ENCODE measurements around the gene ZNF334.
A peak's percentile ranks its signal among the peaks of the same experiment; 100 is the strongest.

ZNF334 gene

GRCh38 chr20:46545827-46546138 is 32.4 kb upstream of the ZNF334 start:
- no peak for DNase-seq (ENCODE audit: low read depth, low spot score)

GRCh38 chr20:46545077-46545826 is 31.9 kb upstream of the ZNF334 start:
- DNase-seq (ENCODE audit: low read depth, low spot score): no peak

- DNase-seq (ENCODE audit: low read depth, low spot score): no peak
These were observed 31.2 kb upstream of the ZNF334 start for GRCh38 chr20:46544576-46544975.

- no peak for DNase-seq (ENCODE audit: low read depth, low spot score)
These were observed 30.6 kb upstream of the ZNF334 start for GRCh38 chr20:46543959-46544358.

GRCh38 chr20:46543033-46543432 is 29.7 kb upstream of the ZNF334 start:
- DNase-seq (ENCODE audit: low read depth, low spot score): no peak

- peak; percentile 34 for DNase-seq (ENCODE audit: low read depth, low spot score)
These were observed 28.0 kb upstream of the ZNF334 start for GRCh38 chr20:46541229-46541935.

- DNase-seq (ENCODE audit: low read depth, low spot score): no peak
These were observed 25.8 kb upstream of the ZNF334 start for GRCh38 chr20:46539113-46539512.

GRCh38 chr20:46530640-46531039 is 17.3 kb upstream of the ZNF334 start:
- DNase-seq (ENCODE audit: low read depth, low spot score): no peak

GRCh38 chr20:46523696-46524328 is 10.5 kb upstream of the ZNF334 start:
- peak; percentile 13 for DNase-seq (ENCODE audit: low read depth, low spot score)

GRCh38 chr20:46523108-46523507 is 9.7 kb upstream of the ZNF334 start:
- DNase-seq (ENCODE audit: low read depth, low spot score): no peak

- peak; percentile 86 for DNase-seq (ENCODE audit: low read depth, low spot score)
These were observed 7.7 kb upstream of the ZNF334 start for GRCh38 chr20:46520976-46521579.

- no peak for DNase-seq (ENCODE audit: low read depth, low spot score)
These were observed 7.2 kb upstream of the ZNF334 start for GRCh38 chr20:46520540-46520939.

GRCh38 chr20:46519471-46520068 is 6.2 kb upstream of the ZNF334 start:
- no peak for DNase-seq (ENCODE audit: low read depth, low spot score)

- DNase-seq (ENCODE audit: low read depth, low spot score): no peak
These were observed 3.8 kb downstream of the ZNF334 start for GRCh38 chr20:46509523-46509922.

GRCh38 chr20:46507760-46508407 is 5.5 kb downstream of the ZNF334 start:
- DNase-seq (ENCODE audit: low read depth, low spot score): no peak

GRCh38 chr20:46505506-46505905 is 7.9 kb downstream of the ZNF334 start:
- no peak for DNase-seq (ENCODE audit: low read depth, low spot score)

- no peak for DNase-seq (ENCODE audit: low read depth, low spot score)
These were observed 11.4 kb downstream of the ZNF334 start for GRCh38 chr20:46501961-46502360.

GRCh38 chr20:46501337-46501942 is 11.9 kb downstream of the ZNF334 start:
- DNase-seq (ENCODE audit: low read depth, low spot score): no peak

- DNase-seq (ENCODE audit: low read depth, low spot score): no peak
These were observed 19.3 kb downstream of the ZNF334 start for GRCh38 chr20:46494077-46494476.

GRCh38 chr20:46491354-46491753 is 22.0 kb downstream of the ZNF334 start:
- no peak for DNase-seq (ENCODE audit: low read depth, low spot score)

GRCh38 chr20:46488451-46488850 is 24.9 kb downstream of the ZNF334 start:
- no peak for DNase-seq (ENCODE audit: low read depth, low spot score)

Data from ELF-1 (cell line).